IMR-90 (cell line): Measurements from ENCODE around the gene LSG1. TPM values are rescaled to one million over a fixed set of nuclear protein-coding genes. Genes with fewer than 3 reads are reported as not detected.
A peak's percentile ranks its signal among the peaks of the same experiment; 100 is the strongest.

Experiments used
- ATAC-seq: fragments of 200-7000 bp; cut with Tn5 transposase; 2 replicates; pipeline ENCODE4 v1.9.1; 2020; ENCODE audit warnings: low read depth, mild to moderate bottlenecking, moderate library complexity
- BruUV-seq: library from RNA; stranded (reverse); fragments of 400-500 nt; replicated peaks from 2 replicates; lab custom pipeline; 2021; lab: Mats Ljungman, UMichigan
- CTCF ChIA-PET: fragments of 300-600 bp; formaldehyde crosslinking; extraction: SDS; loops from one replicate; lab custom pipeline; 2021; ENCODE audit warnings: antibody characterized with exemption; lab: Yijun Ruan, JAX
- POLR2A ChIA-PET: fragments of 300-600 bp; sonication (Branson Sonifier 250); formaldehyde crosslinking; loops from one replicate; lab custom pipeline; 2022; ENCODE audit warnings: antibody characterized with exemption; ENCODE audit not compliant: unreplicated experiment; lab: Charles Lee
- DNase-seq: peaks from one replicate; pipeline ENCODE4 v3.0.0; 2013
- H2AFZ ChIP-seq: replicated peaks from 2 replicates; pipeline ENCODE3; 2013; ENCODE audit warnings: low read length, mild to moderate bottlenecking; ENCODE audit not compliant: poor library complexity
- H2AK5ac ChIP-seq: 2 replicates; pipeline ENCODE4 v1.6.1; 2013; ENCODE audit warnings: low read depth, low read length, inconsistent platforms
- H2AK9ac ChIP-seq: replicated peaks from 2 replicates; pipeline ENCODE3; 2013; ENCODE audit warnings: mild to moderate bottlenecking, low read depth, low read length, moderate library complexity; ENCODE audit not compliant: poor library complexity
- H2BK120ac ChIP-seq: 2 replicates; pipeline ENCODE4 v1.6.1; 2013; ENCODE audit warnings: low read depth, low read length, inconsistent platforms
- H2BK15ac ChIP-seq: 3 replicates; pipeline ENCODE4 v1.6.1; 2013; ENCODE audit warnings: low read depth, low read length, inconsistent platforms
- H2BK20ac ChIP-seq: 2 replicates; pipeline ENCODE4 v1.6.1; 2013; ENCODE audit warnings: low read depth, mild to moderate bottlenecking, inconsistent platforms, low read length, moderate library complexity
- H2BK5ac ChIP-seq: 2 replicates; pipeline ENCODE4 v1.6.1; 2013; ENCODE audit warnings: mild to moderate bottlenecking, low read depth, low read length, inconsistent platforms; ENCODE audit not compliant: poor library complexity, severe bottlenecking
- H3K14ac ChIP-seq: replicated peaks from 2 replicates; pipeline ENCODE4 v1.6.1; 2013; ENCODE audit warnings: low read depth, low read length, inconsistent platforms
- H3K18ac ChIP-seq: 2 replicates; pipeline ENCODE4 v1.6.1; 2013; ENCODE audit warnings: low read depth, low read length, control low read depth
- H3K23ac ChIP-seq: 2 replicates; pipeline ENCODE4 v1.6.1; 2013; ENCODE audit warnings: low read depth, low read length, inconsistent platforms
- H3K27ac ChIP-seq: 2 replicates; pipeline ENCODE4 v1.5.1; 2013; ENCODE audit warnings: mild to moderate bottlenecking, control low read depth, low read length; ENCODE audit not compliant: insufficient read depth
- H3K27me3 ChIP-seq: 2 replicates; pipeline ENCODE4 v1.6.1; 2013; ENCODE audit warnings: low read length; ENCODE audit not compliant: control insufficient read depth, insufficient read depth
- H3K36me3 ChIP-seq: 2 replicates; pipeline ENCODE4 v1.6.1; 2013; ENCODE audit warnings: low read length, mixed read lengths; ENCODE audit not compliant: control insufficient read depth, insufficient read depth
- H3K4ac ChIP-seq: 2 replicates; pipeline ENCODE4 v1.6.1; 2013; ENCODE audit warnings: low read depth, low read length, inconsistent platforms
- H3K4me1 ChIP-seq: 2 replicates; pipeline ENCODE4 v1.6.1; 2013; ENCODE audit warnings: low read length, mixed read lengths; ENCODE audit not compliant: control insufficient read depth, insufficient read depth
- H3K4me2 ChIP-seq: 2 replicates; pipeline ENCODE4 v1.6.1; 2013; ENCODE audit warnings: low read depth, mild to moderate bottlenecking, control low read depth, low read length, moderate library complexity
- H3K4me3 ChIP-seq: 2 replicates; pipeline ENCODE4 v1.5.1; 2013; ENCODE audit warnings: low read depth, mild to moderate bottlenecking, control low read depth, low read length, moderate library complexity; ENCODE audit not compliant: insufficient read depth
- H3K56ac ChIP-seq: 2 replicates; pipeline ENCODE4 v1.6.1; 2013; ENCODE audit warnings: low read length, inconsistent platforms; ENCODE audit not compliant: insufficient read depth; ENCODE audit errors: extremely low read depth
- H3K79me1 ChIP-seq, 2 experiments: 2 replicates each; pipeline ENCODE4 v1.6.1; 2013; ENCODE audit warnings: low read length in 2 of 2, inconsistent platforms in 1 of 2, low read depth in 1 of 2
- H3K9ac ChIP-seq: 2 replicates; pipeline ENCODE4 v1.6.1; 2013; ENCODE audit warnings: low read depth, low read length, control low read depth
- H3K9me1 ChIP-seq: 2 replicates; pipeline ENCODE4 v1.6.1; 2013; ENCODE audit warnings: low read length, inconsistent platforms; ENCODE audit not compliant: insufficient read depth
- H3K9me3 ChIP-seq: 2 replicates; pipeline ENCODE4 v1.6.1; 2013; ENCODE audit warnings: low read length; ENCODE audit not compliant: control insufficient read depth, insufficient read depth
- H4K20me1 ChIP-seq: 2 replicates; pipeline ENCODE4 v1.6.1; 2013; ENCODE audit warnings: low read length, inconsistent platforms; ENCODE audit not compliant: insufficient read depth
- H4K5ac ChIP-seq: 2 replicates; pipeline ENCODE4 v1.6.1; 2013; ENCODE audit warnings: mild to moderate bottlenecking, low read depth, low read length, control low read depth
- H4K8ac ChIP-seq, 2 experiments: 2 replicates each; pipeline ENCODE4 v1.6.1; 2013; ENCODE audit warnings: low read depth in 2 of 2, low read length in 2 of 2, control low read depth in 1 of 2, inconsistent platforms in 1 of 2
- H4K91ac ChIP-seq: 2 replicates; pipeline ENCODE4 v1.6.1; 2013; ENCODE audit warnings: low read depth, low read length, inconsistent platforms; ENCODE audit not compliant: insufficient read depth
- CHD1 ChIP-seq: IDR thresholded peaks from 2 replicates; pipeline ENCODE4 v1.6.1; 2012; ENCODE audit warnings: low read depth, low read length, improper control_type of control experiment
- MAFK ChIP-seq: IDR thresholded peaks from 2 replicates; pipeline ENCODE4 v1.6.1; 2012; ENCODE audit warnings: low read depth, low read length, improper control_type of control experiment
- MXI1 ChIP-seq: IDR thresholded peaks from 2 replicates; pipeline ENCODE4 v1.6.1; 2012; ENCODE audit warnings: low read depth, mild to moderate bottlenecking, low read length, moderate library complexity, borderline replicate concordance
- NFE2L2 ChIP-seq: fragments of 150-350 bp; IDR thresholded peaks from 2 replicates; pipeline ENCODE4 v1.6.1; 2016; ENCODE audit warnings: low read depth, mild to moderate bottlenecking, low read length
- POLR2A ChIP-seq: IDR thresholded peaks from 2 replicates; pipeline ENCODE4 v1.6.1; 2012; ENCODE audit warnings: mild to moderate bottlenecking, low read depth, low read length
- RCOR1 ChIP-seq: IDR thresholded peaks from 2 replicates; pipeline ENCODE4 v1.6.1; 2012; ENCODE audit warnings: mild to moderate bottlenecking, low read length, improper control_type of control experiment; ENCODE audit not compliant: insufficient replicate concordance
- RFX5 ChIP-seq: IDR thresholded peaks from 2 replicates; pipeline ENCODE4 v1.8.0; 2012; ENCODE audit warnings: low read depth, mild to moderate bottlenecking, low read length, moderate library complexity
- SMC3 ChIP-seq: fragments of 150-350 bp; IDR thresholded peaks from 2 replicates; pipeline ENCODE4 v1.6.1; 2016; ENCODE audit warnings: low read depth, mild to moderate bottlenecking, antibody characterized with exemption, low read length, moderate library complexity
- WGBS, 2 experiments: methylation state at CpG; one replicate each; pipeline versions ENCODE4 v1.1.5 to v1.1.7; 2013; ENCODE audit warnings: missing lambda C conversion rate in 2 of 2; ENCODE audit not compliant: insufficient read length in 1 of 2; ENCODE audit errors: extremely low coverage in 2 of 2; 5-methylcytosine and 5-hydroxymethylcytosine counted together
- dilution Hi-C: fragments of 300-500 bp; cut with HindIII; formaldehyde crosslinking; loops from one replicate; pipeline ENCODE4 v1.14.3; 2018; ENCODE audit warnings: low sequenced_read_pairs; ENCODE audit not compliant: unreplicated experiment
- in situ Hi-C: fragments of 300-500 bp; cut with MboI; formaldehyde crosslinking; loops from 3 replicates; pipeline ENCODE4 v1.14.3; 2019; ENCODE audit warnings: low sequenced_read_pairs, inconsistent platforms, mixed read lengths
- intact Hi-C: fragments of 100-400 bp; cut with micrococcal nuclease; formaldehyde crosslinking; loops from 2 replicates; pipeline ENCODE4 v1.10.0; 2022
- polyA plus RNA-seq, 3 experiments: library from polyadenylated mRNA; depleted of rRNA; stranded (reverse); fragments of >200 nt; gene quantifications; 2 replicates each; pipeline ENCODE4 v1.2.3, GENCODE V29; 2012; ENCODE audit warnings: low replicate concordance in 1 of 3
- total RNA-seq: library from RNA; depleted of rRNA; stranded (reverse); fragments of >200 nt; gene quantifications from 2 replicates; pipeline ENCODE4 v1.2.3, GENCODE V29; 2012
- TF ChIP-seq, protein P1 (sequence below): fragments of 150-350 bp; IDR thresholded peaks from 2 replicates; pipeline ENCODE4 v1.6.1; 2016; ENCODE audit warnings: low read depth, mild to moderate bottlenecking, low read length, moderate library complexity, borderline replicate concordance
- TF ChIP-seq, protein P2 (sequence below): fragments of 150-350 bp; IDR thresholded peaks from 2 replicates; pipeline ENCODE4 v1.6.1; 2017; ENCODE audit warnings: mild to moderate bottlenecking, antibody characterized with exemption, low read length, low read depth

LSG1 gene
- total and polyA plus RNA-seq, 2 of the 4 experiments (the other 2 are of a cell fraction): 26.8 to 45.2 TPM

DNA sequence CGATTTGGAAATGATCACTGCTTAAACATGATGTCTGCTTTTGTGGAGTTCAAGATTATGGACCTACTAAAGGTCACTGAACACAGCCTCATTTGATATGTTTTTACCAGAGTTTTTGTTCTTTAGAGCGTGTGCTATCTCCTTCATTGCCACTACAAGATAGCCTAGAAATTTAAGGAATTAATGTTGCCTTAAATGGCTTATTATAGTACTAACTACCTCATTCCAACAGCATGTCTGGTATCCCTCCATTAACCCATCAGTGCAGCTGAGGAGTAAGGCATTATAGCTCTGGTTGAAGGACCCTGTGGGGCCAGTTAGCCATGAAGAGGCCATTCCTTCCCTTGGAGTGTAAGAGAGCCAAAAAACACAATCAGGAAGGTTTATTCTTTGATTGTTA, 11.4 kb upstream of the LSG1 start:
- in situ Hi-C loops (no loop called here), intact Hi-C loops (loop anchor here (2.0 kb wide), 1 partner anchor 839 kb away; no protein-coding TSS in a partner anchor), dilution Hi-C loops (no loop called here)
- Histone ChIP-seq H2BK5ac (peak overlapping the region; percentile 57), H3K4ac (0 out of 2 replicates have a peak overlapping the region, but pooled peaks have one; percentile 11), H4K5ac (no peak overlapping the region; the same call in 1 of the 2 replicates), H3K79me1 (peaks cover 0 to 14% of the 10 kb centered on the region in 2 experiments; a peak in 2 of 4 replicates), H2AK9ac (no peak overlapping the region), H4K20me1 (peaks cover 24% of the 10 kb centered on the region), H3K56ac (no peak overlapping the region), H3K27me3 (no peaks in the 10 kb centered on the region), H3K9me1 (0 out of 2 replicates have a peak, but pooled peaks cover 4% of the 10 kb centered on the region), H2BK15ac (no peak overlapping the region; the same call in 2 of the 3 replicates), H2BK20ac (peak overlapping the region; percentile 24; the same call in 1 of the 2 replicates), H3K9ac (no peak overlapping the region), H3K14ac (no peak overlapping the region), H2AK5ac (peak overlapping the region; percentile 72), H3K4me3 (no peak overlapping the region), H3K4me2 (no peak overlapping the region; the same call in 1 of the 2 replicates), H3K18ac (peak overlapping the region; percentile 24; the same call in 1 of the 2 replicates), H3K9me3 (no peaks in the 10 kb centered on the region), H4K91ac (peak overlapping the region; percentile 52; the same call in 1 of the 2 replicates), H4K8ac (peak overlapping the region in 1 of 2 experiments; percentile 13; a peak in 1 of 4 replicates), H2AFZ (no peak overlapping the region), H2BK120ac (peak overlapping the region; percentile 49; the same call in 1 of the 2 replicates), H3K36me3 (peaks cover 11% of the 10 kb centered on the region; the same call in 1 of the 2 replicates), H3K27ac (no peak overlapping the region), H3K4me1 (peaks cover 7% of the 10 kb centered on the region), H3K23ac (peak overlapping the region; percentile 16; the same call in 1 of the 2 replicates)
- ChIA-PET POLR2A (no interaction called here), CTCF (interaction anchor here (0.9 to 2.7 kb wide), 9 partner anchors 11 to 587 kb away, joined by 3 to 27 read pairs (median 7); partner anchors contain the start of genes LSG1, TMEM44 and XXYLT1)
- whole genome bisulfite sequencing, 2 experiments: no CpG with 5 or more reads among the region's 2 CpGs
- DNase-seq (peak; percentile 46), ATAC-seq (no peak)
- TF ChIP-seq SMC3 (no peak), MAFK (no peak), NFE2L2 (no peak), RFX5 (no peak), RCOR1 (no peak), POLR2A (no peak), CHD1 (no peak), MXI1 (no peak)
- TF ChIP-seq, protein P1, sequence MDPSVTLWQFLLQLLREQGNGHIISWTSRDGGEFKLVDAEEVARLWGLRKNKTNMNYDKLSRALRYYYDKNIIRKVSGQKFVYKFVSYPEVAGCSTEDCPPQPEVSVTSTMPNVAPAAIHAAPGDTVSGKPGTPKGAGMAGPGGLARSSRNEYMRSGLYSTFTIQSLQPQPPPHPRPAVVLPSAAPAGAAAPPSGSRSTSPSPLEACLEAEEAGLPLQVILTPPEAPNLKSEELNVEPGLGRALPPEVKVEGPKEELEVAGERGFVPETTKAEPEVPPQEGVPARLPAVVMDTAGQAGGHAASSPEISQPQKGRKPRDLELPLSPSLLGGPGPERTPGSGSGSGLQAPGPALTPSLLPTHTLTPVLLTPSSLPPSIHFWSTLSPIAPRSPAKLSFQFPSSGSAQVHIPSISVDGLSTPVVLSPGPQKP: no peak
- TF ChIP-seq, protein P2, sequence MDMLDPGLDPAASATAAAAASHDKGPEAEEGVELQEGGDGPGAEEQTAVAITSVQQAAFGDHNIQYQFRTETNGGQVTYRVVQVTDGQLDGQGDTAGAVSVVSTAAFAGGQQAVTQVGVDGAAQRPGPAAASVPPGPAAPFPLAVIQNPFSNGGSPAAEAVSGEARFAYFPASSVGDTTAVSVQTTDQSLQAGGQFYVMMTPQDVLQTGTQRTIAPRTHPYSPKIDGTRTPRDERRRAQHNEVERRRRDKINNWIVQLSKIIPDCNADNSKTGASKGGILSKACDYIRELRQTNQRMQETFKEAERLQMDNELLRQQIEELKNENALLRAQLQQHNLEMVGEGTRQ: no peak
- no TSS peak for BruUV-seq
